CD14-positive monocyte (primary cell): ENCODE results near the gene FBXL20. TPM values are rescaled to one million over a fixed set of nuclear protein-coding genes. Genes with fewer than 3 reads are reported as not detected.

Experiments
- DNase-seq, 3 donors: peaks; one replicate each; pipeline ENCODE4 v3.0.0-alpha.2; 2011 to 2022
- H2AFZ ChIP-seq: 2 replicates; pipeline ENCODE4 v1.6.0; 2012; ENCODE audit warnings: mild to moderate bottlenecking, low read depth, low read length, inconsistent platforms; ENCODE audit not compliant: insufficient read depth, poor library complexity, severe bottlenecking
- H3K27ac ChIP-seq, 2 donors: 1 replicate in 1 of 2; 2 replicates in 1 of 2; pipeline ENCODE4 v1.5.1; 2012 to 2013; ENCODE audit warnings: low read length in 2 of 2, control low read depth in 1 of 2, inconsistent platforms in 1 of 2, low read depth in 1 of 2, mild to moderate bottlenecking in 1 of 2
- H3K27me3 ChIP-seq, 2 donors: one replicate each; pipeline versions ENCODE4 v1.6.0 to v1.6.1; 2011 to 2013; ENCODE audit warnings: low read length in 2 of 2; ENCODE audit not compliant: control insufficient read depth in 2 of 2, insufficient read depth in 2 of 2
- H3K36me3 ChIP-seq, 2 donors: replicated peaks in 1 of 2; 1 replicate in 1 of 2; 2 replicates in 1 of 2; pipeline versions ENCODE4 v1.5.1 to v1.6.1; 2012 to 2013; ENCODE audit warnings: low read length in 2 of 2, control low read depth in 1 of 2, inconsistent platforms in 1 of 2, mild to moderate bottlenecking in 1 of 2; ENCODE audit not compliant: insufficient read depth in 2 of 2, control insufficient read depth in 1 of 2
- H3K4me1 ChIP-seq, 2 donors: 1 replicate in 1 of 2; 2 replicates in 1 of 2; pipeline versions ENCODE4 v1.5.1 to v1.6.1; 2012 to 2013; ENCODE audit warnings: low read length in 2 of 2, control low read depth in 1 of 2, inconsistent platforms in 1 of 2, mild to moderate bottlenecking in 1 of 2, moderate library complexity in 1 of 2; ENCODE audit not compliant: insufficient read depth in 2 of 2, control insufficient read depth in 1 of 2
- H3K4me2 ChIP-seq: replicated peaks from 2 replicates; pipeline ENCODE3; 2012; ENCODE audit warnings: low read length, moderate library complexity, mild to moderate bottlenecking; ENCODE audit not compliant: poor library complexity, severe bottlenecking; ENCODE audit errors: extremely low read depth
- H3K4me3 ChIP-seq, 3 experiments: fragments of 200-600 bp in 1 of 3; sonication (generic) in 1 of 3; replicated peaks in 1 of 3; 1 replicate in 2 of 3; 2 replicates in 1 of 3; pipeline ENCODE4 v1.5.1; 2011 to 2013; ENCODE audit warnings: low read length in 3 of 3, mild to moderate bottlenecking in 3 of 3, control low read depth in 2 of 3, low read depth in 2 of 3, inconsistent platforms in 1 of 3, moderate library complexity in 1 of 3
- H3K79me2 ChIP-seq: 2 replicates; pipeline ENCODE4 v1.6.0; 2012; ENCODE audit warnings: mild to moderate bottlenecking, control low read depth, inconsistent platforms, low read length, moderate library complexity; ENCODE audit not compliant: insufficient read depth
- H3K9ac ChIP-seq: 2 replicates; pipeline ENCODE4 v1.6.0; 2017; ENCODE audit warnings: low read length, mild to moderate bottlenecking; ENCODE audit not compliant: insufficient read depth, poor library complexity, severe bottlenecking
- H3K9me3 ChIP-seq, 2 donors: replicated peaks in 1 of 2; 1 replicate in 1 of 2; 2 replicates in 1 of 2; pipeline versions ENCODE4 v1.5.1 to v1.6.1; 2012 to 2013; ENCODE audit warnings: low read length in 2 of 2, control low read depth in 1 of 2; ENCODE audit not compliant: control insufficient read depth in 1 of 2, insufficient read depth in 1 of 2
- H4K20me1 ChIP-seq: 2 replicates; pipeline ENCODE4 v1.6.0; 2012; ENCODE audit warnings: mild to moderate bottlenecking, low read length, control low read depth, moderate library complexity; ENCODE audit not compliant: insufficient read depth
- H3K27ac Mint-ChIP-seq, 7 donors: one replicate each; pipeline ENCODE4 v1.8.0; 2020; ENCODE audit warnings: mild to moderate bottlenecking in 7 of 7, mixed read lengths in 7 of 7, moderate library complexity in 6 of 7, inconsistent platforms in 2 of 7
- H3K27me3 Mint-ChIP-seq, 3 donors: one replicate each; pipeline ENCODE4 v1.8.0; 2021 to 2022; ENCODE audit warnings: low read depth in 3 of 3, mild to moderate bottlenecking in 3 of 3, mixed read lengths in 3 of 3, moderate library complexity in 3 of 3, inconsistent platforms in 1 of 3
- H3K36me3 Mint-ChIP-seq, 2 donors: one replicate each; pipeline ENCODE4 v1.8.0; 2020; ENCODE audit warnings: mixed read lengths in 2 of 2, inconsistent platforms in 1 of 2, mild to moderate bottlenecking in 1 of 2
- H3K4me1 Mint-ChIP-seq: one replicate; pipeline ENCODE4 v1.8.0; 2020; ENCODE audit warnings: mild to moderate bottlenecking, mixed read lengths
- H3K4me3 Mint-ChIP-seq, 2 donors: one replicate each; pipeline ENCODE4 v1.8.0; 2020; ENCODE audit warnings: mild to moderate bottlenecking in 2 of 2, mixed read lengths in 2 of 2, moderate library complexity in 1 of 2
- H3K9me3 Mint-ChIP-seq, 7 donors: one replicate each; pipeline ENCODE4 v1.8.0; 2020 to 2022; ENCODE audit warnings: mixed read lengths in 7 of 7, mild to moderate bottlenecking in 6 of 7, moderate library complexity in 6 of 7, inconsistent platforms in 2 of 7
- WGBS: methylation state at CpG from one replicate; pipeline ENCODE4 v1.1.5; 2013; ENCODE audit warnings: missing lambda C conversion rate; ENCODE audit not compliant: insufficient coverage; 5-methylcytosine and 5-hydroxymethylcytosine counted together
- intact Hi-C, 2 donors: fragments of 100-400 bp; cut with micrococcal nuclease; formaldehyde crosslinking; loops; one replicate each; pipeline versions ENCODE4 v1.15.0 to v1.15.1; 2023
- polyA plus RNA-seq, 3 donors: library from polyadenylated mRNA; depleted of rRNA in 1 of 3; unstranded in 2 of 3; stranded (reverse) in 1 of 3; fragments of 300-500 nt in 2 of 3; fragments of >200 nt in 1 of 3; fragmentation: Illumina TruSeq in 2 of 3; gene quantifications; 1 replicate in 2 of 3; 2 replicates in 1 of 3; pipeline ENCODE4 v1.2.3, GENCODE V29; 2012 to 2021
- TF ChIP-seq, protein P1 (sequence below): fragments of 200-600 bp; IDR thresholded peaks from one replicate; pipeline ENCODE4 v1.8.0; 2022; ENCODE audit warnings: antibody characterized with exemption, mild to moderate bottlenecking

The FBXL20 gene
- polyA plus RNA-seq, 3 donors: 4.0 to 7.7 (median 4.7) TPM

DNA sequence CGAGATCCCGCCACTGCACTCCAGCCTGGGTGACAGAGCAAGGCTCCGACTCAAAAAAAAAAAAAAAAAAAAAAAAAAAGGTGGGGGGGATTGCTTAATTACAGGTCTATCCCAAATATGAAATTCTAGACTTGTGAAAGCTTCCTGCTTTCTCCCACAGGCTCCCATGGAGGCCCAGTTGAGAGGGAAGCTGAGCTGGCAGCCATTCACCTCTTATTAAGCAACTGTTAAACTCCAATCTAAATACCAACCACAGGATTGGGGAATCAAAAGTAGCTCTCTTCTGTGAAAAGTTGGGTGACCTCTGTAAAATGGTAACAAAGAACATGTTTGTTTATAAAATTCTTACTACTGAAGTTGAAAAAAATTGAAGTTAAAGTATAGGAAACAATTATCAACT lies 129.9 kb downstream of the FBXL20 start:
- WGBS: no CpG with 5 or more reads among the region's 3 CpGs
- peaks cover 50 to 82% of the 10 kb centered on the region in 2 donors for H3K36me3 Mint-ChIP-seq
- H3K36me3 ChIP-seq: peaks cover 54 to 79% of the 10 kb centered on the region in 2 donors

DNA sequence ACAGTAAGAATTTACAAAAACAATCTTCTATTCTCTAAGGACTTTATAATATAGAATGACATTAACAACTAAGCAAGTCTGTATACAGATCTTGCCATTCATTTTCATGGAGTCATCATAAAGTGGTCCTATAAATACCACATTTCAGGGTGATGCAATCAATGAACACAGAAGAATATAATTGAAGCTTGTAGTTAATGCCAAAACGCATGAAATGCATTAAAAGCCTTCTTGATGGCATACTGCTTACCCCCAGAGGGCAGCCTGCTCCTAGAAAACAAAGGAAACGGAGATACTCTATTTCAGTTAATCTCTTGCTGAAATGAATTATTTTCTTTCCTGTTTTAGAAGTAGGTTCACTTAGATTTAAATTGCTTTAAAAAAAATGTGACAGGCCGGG lies 130.5 kb downstream of the FBXL20 start:
- peak; percentile 3 to 27 (median 22) for DNase-seq
- H4K20me1 ChIP-seq: no peaks in the 10 kb centered on the region
- H3K27ac Mint-ChIP-seq: no peak overlapping the region
- peaks cover 2% of the 10 kb centered on the region for H3K4me1 Mint-ChIP-seq
- H3K4me2 ChIP-seq: no peak overlapping the region
- H3K4me3 ChIP-seq: no peak overlapping the region
- 33% methylated on average over 1 of the region's 3 CpGs for WGBS
- H3K79me2 ChIP-seq: no peaks in the 10 kb centered on the region
- no peak overlapping the region for H3K9ac ChIP-seq
- TF ChIP-seq, protein P1, sequence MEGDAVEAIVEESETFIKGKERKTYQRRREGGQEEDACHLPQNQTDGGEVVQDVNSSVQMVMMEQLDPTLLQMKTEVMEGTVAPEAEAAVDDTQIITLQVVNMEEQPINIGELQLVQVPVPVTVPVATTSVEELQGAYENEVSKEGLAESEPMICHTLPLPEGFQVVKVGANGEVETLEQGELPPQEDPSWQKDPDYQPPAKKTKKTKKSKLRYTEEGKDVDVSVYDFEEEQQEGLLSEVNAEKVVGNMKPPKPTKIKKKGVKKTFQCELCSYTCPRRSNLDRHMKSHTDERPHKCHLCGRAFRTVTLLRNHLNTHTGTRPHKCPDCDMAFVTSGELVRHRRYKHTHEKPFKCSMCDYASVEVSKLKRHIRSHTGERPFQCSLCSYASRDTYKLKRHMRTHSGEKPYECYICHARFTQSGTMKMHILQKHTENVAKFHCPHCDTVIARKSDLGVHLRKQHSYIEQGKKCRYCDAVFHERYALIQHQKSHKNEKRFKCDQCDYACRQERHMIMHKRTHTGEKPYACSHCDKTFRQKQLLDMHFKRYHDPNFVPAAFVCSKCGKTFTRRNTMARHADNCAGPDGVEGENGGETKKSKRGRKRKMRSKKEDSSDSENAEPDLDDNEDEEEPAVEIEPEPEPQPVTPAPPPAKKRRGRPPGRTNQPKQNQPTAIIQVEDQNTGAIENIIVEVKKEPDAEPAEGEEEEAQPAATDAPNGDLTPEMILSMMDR: peak; percentile 57
- H3K4me3 Mint-ChIP-seq: no peak overlapping the region
- intact Hi-C loops: loop anchor here in 1 of 2 donors (5.0 kb wide), 1 partner anchor 131 kb away; the partner anchor contains the start of gene FBXL20
- no peaks in the 10 kb centered on the region for H3K9me3 ChIP-seq
- H3K27ac ChIP-seq: no peak overlapping the region
- peaks cover 51 to 84% of the 10 kb centered on the region in 2 donors for H3K36me3 Mint-ChIP-seq
- no peaks in the 10 kb centered on the region for H3K27me3 Mint-ChIP-seq
- no peaks in the 10 kb centered on the region for H3K27me3 ChIP-seq
- H3K4me1 ChIP-seq: no peaks in the 10 kb centered on the region
- no peak overlapping the region for H2AFZ ChIP-seq
- H3K36me3 ChIP-seq: peaks cover 54 to 82% of the 10 kb centered on the region in 2 donors
- H3K9me3 Mint-ChIP-seq: no peaks in the 10 kb centered on the region

More for the DNA sequence above, 129.9 kb downstream of the FBXL20 start:
- TF ChIP-seq, protein P1: no peak
- Histone ChIP-seq H3K79me2 (no peaks in the 10 kb centered on the region), H3K4me1 (no peaks in the 10 kb centered on the region), H3K9ac (no peak overlapping the region), H3K27me3 (no peaks in the 10 kb centered on the region), H2AFZ (no peak overlapping the region), H3K27ac (no peak overlapping the region), H3K4me3 (no peak overlapping the region), H3K4me2 (no peak overlapping the region), H4K20me1 (no peaks in the 10 kb centered on the region), H3K9me3 (no peaks in the 10 kb centered on the region)
- Mint-ChIP-seq H3K27me3 (no peaks in the 10 kb centered on the region), H3K4me1 (peaks cover 2% of the 10 kb centered on the region), H3K9me3 (no peaks in the 10 kb centered on the region), H3K4me3 (no peak overlapping the region), H3K27ac (peak overlapping the region in 1 of 7 donors; percentile 40)
- intact Hi-C loops: loop anchor here in 1 of 2 donors (5.0 kb wide), 1 partner anchor 131 kb away; the partner anchor contains the start of gene FBXL20
- DNase-seq: no peak
